Measurements from ENCODE around the gene PLEKHA7. TPM values are rescaled to one million over a fixed set of nuclear protein-coding genes. Genes with fewer than 3 reads are reported as not detected.

The PLEKHA7 gene
- total and polyA plus RNA-seq, 2 donors, result 2.0 to 7.3 TPM

DNA sequence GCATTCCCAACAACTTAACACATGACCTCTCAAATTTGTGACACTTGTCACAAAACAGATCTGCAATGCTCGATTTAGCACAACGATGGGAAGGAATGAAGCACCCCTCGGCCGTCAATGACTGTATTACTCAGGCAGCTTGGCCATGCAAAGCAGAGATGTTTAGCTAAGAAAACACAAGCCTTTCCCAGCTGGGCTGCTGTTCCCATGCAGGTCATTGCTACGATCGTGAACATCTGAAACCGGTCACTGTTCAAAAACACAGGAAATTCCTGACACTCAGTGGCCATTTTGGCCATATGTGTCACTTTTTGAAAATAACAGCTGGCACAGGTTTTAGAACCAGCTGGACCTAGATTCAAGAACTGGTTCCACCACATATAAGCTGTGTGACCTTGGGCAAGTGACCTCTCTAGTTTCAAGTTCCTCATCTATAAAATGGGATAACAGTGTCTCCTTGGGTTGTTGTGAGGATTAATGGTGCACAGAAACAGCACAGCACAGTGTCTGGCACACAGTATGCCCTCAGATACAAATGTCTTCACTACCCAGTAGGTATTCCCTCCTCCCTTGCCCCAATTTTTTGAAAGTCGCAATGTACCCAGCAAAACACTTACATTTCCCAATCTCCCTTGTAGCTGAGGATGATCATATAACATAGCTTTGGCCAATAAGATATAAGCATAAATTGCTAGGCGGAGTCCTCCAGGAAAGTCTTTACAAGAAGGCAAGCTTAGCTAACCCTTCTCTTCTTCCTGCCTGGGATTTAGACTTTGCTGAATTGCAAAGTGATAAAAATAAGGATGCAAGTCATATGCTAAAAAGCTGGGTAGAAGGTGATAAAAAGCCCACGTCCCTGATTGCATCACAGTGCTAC lies 182.7 kb downstream of the PLEKHA7 start:
- Histone ChIP-seq H3K27ac (ENCODE audit: low read depth in 1 of 2, low read length in 1 of 2) (no peak overlapping the region), H3K36me3 (ENCODE audit: control insufficient read depth in 2 of 2, insufficient read depth in 2 of 2, low read length in 1 of 2) (no peaks in the 10 kb centered on the region), H3K9me3 (ENCODE audit: control insufficient read depth in 2 of 2, insufficient read depth in 1 of 2, low read length in 1 of 2) (no peaks in the 10 kb centered on the region), H3K4me1 (ENCODE audit: control insufficient read depth in 2 of 2, insufficient read depth in 2 of 2, low read length in 2 of 2) (no peaks in the 10 kb centered on the region), H3K4me3 (ENCODE audit: low read length in 2 of 2) (no peak overlapping the region), H3K27me3 (ENCODE audit: control insufficient read depth in 2 of 2, insufficient read depth in 1 of 2, low read length in 1 of 2) (no peaks in the 10 kb centered on the region)
- WGBS, result 96% methylated on average over 10 of the region's 10 CpGs
- no peak for DNase-seq (ENCODE audit: low read depth in 6 of 9, low spot score in 9 of 9)

DNA sequence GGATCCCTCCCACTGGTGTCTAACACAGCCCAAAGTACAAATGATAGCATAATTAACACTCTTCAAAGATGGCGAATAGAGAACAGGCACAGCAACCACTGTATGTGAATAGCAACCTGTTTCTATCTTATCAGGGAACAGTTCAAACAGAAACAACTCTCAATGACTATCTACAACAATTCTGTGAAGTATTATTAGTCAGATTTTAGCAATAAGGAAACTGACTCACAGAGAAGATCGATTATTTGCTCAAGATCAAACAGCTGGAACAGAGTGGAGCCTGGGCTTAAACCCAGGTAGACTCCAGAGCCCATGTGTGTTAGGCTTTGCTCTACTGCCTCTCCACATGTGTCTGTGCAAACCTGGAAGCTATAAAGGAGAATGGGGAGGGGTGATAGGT lies 187.1 kb downstream of the PLEKHA7 start:
- H3K36me3 ChIP-seq (ENCODE audit: control insufficient read depth in 2 of 2, insufficient read depth in 2 of 2, low read length in 1 of 2), result no peaks in the 10 kb centered on the region
- WGBS, result 94% methylated on average over 2 of the region's 2 CpGs
- H3K4me3 ChIP-seq (ENCODE audit: low read length in 2 of 2), result no peak overlapping the region
- H3K27ac ChIP-seq (ENCODE audit: low read depth in 1 of 2, low read length in 1 of 2), result no peak overlapping the region
- no peaks in the 10 kb centered on the region for H3K9me3 ChIP-seq (ENCODE audit: control insufficient read depth in 2 of 2, insufficient read depth in 1 of 2, low read length in 1 of 2)
- H3K27me3 ChIP-seq (ENCODE audit: control insufficient read depth in 2 of 2, insufficient read depth in 1 of 2, low read length in 1 of 2), result no peaks in the 10 kb centered on the region
- no peaks in the 10 kb centered on the region for H3K4me1 ChIP-seq (ENCODE audit: control insufficient read depth in 2 of 2, insufficient read depth in 2 of 2, low read length in 2 of 2)
- DNase-seq (ENCODE audit: low read depth in 6 of 9, low spot score in 9 of 9), result no peak

DNA sequence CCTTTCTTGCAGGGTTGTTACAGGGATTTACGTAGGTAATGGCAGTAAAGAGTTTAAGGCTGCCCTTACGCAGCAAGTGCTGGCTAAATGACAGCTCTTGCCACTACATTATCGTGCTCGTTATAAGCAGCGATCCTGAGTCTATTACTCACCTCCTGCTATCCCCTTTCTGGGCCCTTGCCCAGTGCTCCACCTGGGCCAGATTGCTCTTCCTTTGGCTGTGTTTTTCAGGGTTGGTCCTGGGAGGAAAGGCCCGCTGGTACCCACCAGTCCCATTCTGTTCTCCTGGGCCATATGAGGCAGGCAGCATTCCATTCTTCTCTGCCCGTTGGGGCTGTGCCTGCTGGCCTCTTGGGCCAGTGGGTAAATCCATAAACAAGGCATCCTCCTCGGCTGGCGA lies 188.2 kb downstream of the PLEKHA7 start:
- 98% methylated on average over 9 of the region's 9 CpGs for WGBS
- no peak overlapping the region for H3K27ac ChIP-seq (ENCODE audit: low read depth in 1 of 2, low read length in 1 of 2)
- H3K36me3 ChIP-seq (ENCODE audit: control insufficient read depth in 2 of 2, insufficient read depth in 2 of 2, low read length in 1 of 2), result no peaks in the 10 kb centered on the region
- no peaks in the 10 kb centered on the region for H3K9me3 ChIP-seq (ENCODE audit: control insufficient read depth in 2 of 2, insufficient read depth in 1 of 2, low read length in 1 of 2)
- no peaks in the 10 kb centered on the region for H3K27me3 ChIP-seq (ENCODE audit: control insufficient read depth in 2 of 2, insufficient read depth in 1 of 2, low read length in 1 of 2)
- no peaks in the 10 kb centered on the region for H3K4me1 ChIP-seq (ENCODE audit: control insufficient read depth in 2 of 2, insufficient read depth in 2 of 2, low read length in 2 of 2)
- DNase-seq (ENCODE audit: low read depth in 6 of 9, low spot score in 9 of 9), result no peak
- no peak overlapping the region for H3K4me3 ChIP-seq (ENCODE audit: low read length in 2 of 2)

DNA sequence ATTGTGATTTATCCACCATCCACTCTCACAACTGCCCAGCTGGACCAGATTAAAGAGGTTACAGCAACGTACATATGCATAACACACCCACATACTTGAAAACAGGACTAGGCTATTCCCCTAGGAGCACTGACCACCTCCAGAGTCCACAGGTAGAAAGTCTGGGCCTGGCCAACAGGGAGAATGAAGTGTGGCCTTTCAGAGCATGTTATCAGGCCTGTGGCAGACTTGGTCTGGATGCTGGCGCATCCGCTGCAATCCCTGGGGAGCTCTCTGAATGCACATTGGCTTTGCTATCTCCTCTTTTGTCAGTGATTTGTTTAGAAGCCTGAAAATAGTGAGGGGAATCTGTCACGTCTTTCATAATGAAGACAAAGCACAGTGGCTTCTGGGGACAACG lies 189.1 kb downstream of the PLEKHA7 start:
- Histone ChIP-seq H3K9me3 (ENCODE audit: control insufficient read depth in 2 of 2, insufficient read depth in 1 of 2, low read length in 1 of 2) (no peaks in the 10 kb centered on the region), H3K4me3 (ENCODE audit: low read length in 2 of 2) (no peak overlapping the region), H3K4me1 (ENCODE audit: control insufficient read depth in 2 of 2, insufficient read depth in 2 of 2, low read length in 2 of 2) (no peaks in the 10 kb centered on the region), H3K36me3 (ENCODE audit: control insufficient read depth in 2 of 2, insufficient read depth in 2 of 2, low read length in 1 of 2) (no peaks in the 10 kb centered on the region), H3K27me3 (ENCODE audit: control insufficient read depth in 2 of 2, insufficient read depth in 1 of 2, low read length in 1 of 2) (no peaks in the 10 kb centered on the region), H3K27ac (ENCODE audit: low read depth in 1 of 2, low read length in 1 of 2) (no peak overlapping the region)
- WGBS, result 96% methylated on average over 5 of the region's 5 CpGs
- no peak for DNase-seq (ENCODE audit: low read depth in 6 of 9, low spot score in 9 of 9)

DNA sequence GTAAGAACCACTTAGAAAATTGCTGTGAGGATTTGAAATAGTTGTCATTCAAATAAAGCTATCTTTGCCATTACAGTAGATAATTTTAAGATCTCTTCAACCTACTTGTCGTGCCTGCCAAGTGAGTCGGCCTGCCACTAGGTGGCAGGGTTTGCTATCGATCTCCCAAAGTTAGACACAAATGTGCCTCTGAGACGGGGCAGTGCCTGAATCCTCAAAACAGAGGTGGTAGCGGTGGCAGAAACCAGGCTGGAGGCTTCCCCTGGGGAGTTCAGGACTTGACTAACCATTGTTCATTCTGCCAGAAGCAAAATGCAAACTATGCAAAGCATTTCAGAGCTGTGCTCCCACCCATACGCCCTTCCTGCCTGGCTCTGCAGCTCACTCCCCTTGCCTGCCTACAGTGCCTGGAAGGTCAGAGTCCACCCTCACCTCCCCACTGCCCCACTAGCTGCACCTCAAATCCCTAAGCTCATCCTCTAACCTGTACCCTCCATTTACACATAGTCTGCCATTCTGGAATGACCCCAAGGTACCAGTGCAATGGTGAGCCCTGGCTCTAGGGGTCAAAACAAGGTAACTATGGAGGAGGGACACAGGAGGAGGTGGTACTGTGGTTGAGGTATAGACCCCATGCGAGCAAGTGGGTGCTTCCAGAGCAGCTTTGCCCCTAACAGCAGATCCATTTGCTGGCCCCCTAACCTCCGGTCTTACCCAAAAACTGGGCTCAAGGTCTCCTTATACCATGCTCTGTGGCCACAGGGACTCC lies 193.7 kb downstream of the PLEKHA7 start:
- Histone ChIP-seq H3K4me1 (ENCODE audit: control insufficient read depth in 2 of 2, insufficient read depth in 2 of 2, low read length in 2 of 2) (no peaks in the 10 kb centered on the region), H3K27ac (ENCODE audit: low read depth in 1 of 2, low read length in 1 of 2) (no peak overlapping the region), H3K36me3 (ENCODE audit: control insufficient read depth in 2 of 2, insufficient read depth in 2 of 2, low read length in 1 of 2) (peaks cover 0 to 4% of the 10 kb centered on the region in 2 donors), H3K9me3 (ENCODE audit: control insufficient read depth in 2 of 2, insufficient read depth in 1 of 2, low read length in 1 of 2) (no peaks in the 10 kb centered on the region), H3K27me3 (ENCODE audit: control insufficient read depth in 2 of 2, insufficient read depth in 1 of 2, low read length in 1 of 2) (no peaks in the 10 kb centered on the region), H3K4me3 (ENCODE audit: low read length in 2 of 2) (no peak overlapping the region)
- DNase-seq (ENCODE audit: low read depth in 6 of 9, low spot score in 9 of 9), result peak; percentile 11 to 68 (median 40)
- WGBS, result 38% methylated on average over 8 of the region's 8 CpGs

DNA sequence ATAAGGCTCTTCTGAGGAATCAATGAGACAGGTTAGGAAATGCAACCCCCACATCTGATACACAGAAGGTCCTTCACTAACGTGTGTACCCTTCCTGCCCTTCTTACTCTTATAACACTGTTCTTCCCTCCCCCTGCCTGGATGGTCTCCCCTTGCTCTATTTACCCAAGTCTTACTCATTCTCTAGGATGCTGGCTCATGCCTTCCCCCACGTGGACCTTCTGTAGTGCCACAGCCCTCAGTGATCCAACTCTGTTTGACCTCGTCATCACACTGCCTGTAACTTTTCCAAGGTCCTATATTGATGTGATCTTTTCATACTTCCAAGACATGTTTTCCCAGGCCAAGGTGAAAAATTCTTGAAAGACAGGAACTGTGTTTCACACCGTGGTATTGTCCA lies 195.9 kb downstream of the PLEKHA7 start:
- Histone ChIP-seq H3K4me3 (ENCODE audit: low read length in 2 of 2) (no peak overlapping the region), H3K27me3 (ENCODE audit: control insufficient read depth in 2 of 2, insufficient read depth in 1 of 2, low read length in 1 of 2) (no peaks in the 10 kb centered on the region), H3K4me1 (ENCODE audit: control insufficient read depth in 2 of 2, insufficient read depth in 2 of 2, low read length in 2 of 2) (peaks cover 0 to 3% of the 10 kb centered on the region in 2 donors), H3K27ac (ENCODE audit: low read depth in 1 of 2, low read length in 1 of 2) (no peak overlapping the region), H3K9me3 (ENCODE audit: control insufficient read depth in 2 of 2, insufficient read depth in 1 of 2, low read length in 1 of 2) (no peaks in the 10 kb centered on the region), H3K36me3 (ENCODE audit: control insufficient read depth in 2 of 2, insufficient read depth in 2 of 2, low read length in 1 of 2) (peaks cover 0 to 9% of the 10 kb centered on the region in 2 donors)
- 93% methylated on average over 4 of the region's 4 CpGs for WGBS
- DNase-seq (ENCODE audit: low read depth in 6 of 9, low spot score in 9 of 9), result no peak

DNA sequence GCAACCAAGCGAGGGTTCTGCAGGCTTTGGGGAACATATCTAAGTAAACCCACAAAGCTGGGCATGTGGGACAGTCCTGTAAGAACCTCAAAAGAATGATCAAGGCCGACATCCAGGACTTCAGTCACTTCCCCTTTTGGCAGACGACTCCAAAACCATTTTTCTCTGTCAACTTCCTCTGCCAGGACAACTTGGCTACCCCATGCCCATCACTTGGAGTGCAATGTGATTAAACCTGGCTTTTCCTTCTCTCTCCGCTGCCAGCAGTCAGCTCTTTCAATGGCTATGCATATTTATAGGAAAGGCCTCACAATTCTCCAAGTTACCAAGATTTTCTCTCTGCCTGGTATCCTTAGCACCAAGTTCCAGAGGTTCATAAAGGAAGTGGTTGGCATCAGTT lies 196.9 kb downstream of the PLEKHA7 start:
- H3K27me3 ChIP-seq (ENCODE audit: control insufficient read depth in 2 of 2, insufficient read depth in 1 of 2, low read length in 1 of 2), result no peaks in the 10 kb centered on the region
- no peak overlapping the region for H3K27ac ChIP-seq (ENCODE audit: low read depth in 1 of 2, low read length in 1 of 2)
- H3K36me3 ChIP-seq (ENCODE audit: control insufficient read depth in 2 of 2, insufficient read depth in 2 of 2, low read length in 1 of 2), result peaks cover 0 to 9% of the 10 kb centered on the region in 2 donors
- 48% methylated on average over 4 of the region's 4 CpGs for WGBS
- no peak for DNase-seq (ENCODE audit: low read depth in 6 of 9, low spot score in 9 of 9)
- H3K4me1 ChIP-seq (ENCODE audit: control insufficient read depth in 2 of 2, insufficient read depth in 2 of 2, low read length in 2 of 2), result peaks cover 0 to 3% of the 10 kb centered on the region in 2 donors
- H3K4me3 ChIP-seq (ENCODE audit: low read length in 2 of 2), result no peak overlapping the region
- no peaks in the 10 kb centered on the region for H3K9me3 ChIP-seq (ENCODE audit: control insufficient read depth in 2 of 2, insufficient read depth in 1 of 2, low read length in 1 of 2)

DNA sequence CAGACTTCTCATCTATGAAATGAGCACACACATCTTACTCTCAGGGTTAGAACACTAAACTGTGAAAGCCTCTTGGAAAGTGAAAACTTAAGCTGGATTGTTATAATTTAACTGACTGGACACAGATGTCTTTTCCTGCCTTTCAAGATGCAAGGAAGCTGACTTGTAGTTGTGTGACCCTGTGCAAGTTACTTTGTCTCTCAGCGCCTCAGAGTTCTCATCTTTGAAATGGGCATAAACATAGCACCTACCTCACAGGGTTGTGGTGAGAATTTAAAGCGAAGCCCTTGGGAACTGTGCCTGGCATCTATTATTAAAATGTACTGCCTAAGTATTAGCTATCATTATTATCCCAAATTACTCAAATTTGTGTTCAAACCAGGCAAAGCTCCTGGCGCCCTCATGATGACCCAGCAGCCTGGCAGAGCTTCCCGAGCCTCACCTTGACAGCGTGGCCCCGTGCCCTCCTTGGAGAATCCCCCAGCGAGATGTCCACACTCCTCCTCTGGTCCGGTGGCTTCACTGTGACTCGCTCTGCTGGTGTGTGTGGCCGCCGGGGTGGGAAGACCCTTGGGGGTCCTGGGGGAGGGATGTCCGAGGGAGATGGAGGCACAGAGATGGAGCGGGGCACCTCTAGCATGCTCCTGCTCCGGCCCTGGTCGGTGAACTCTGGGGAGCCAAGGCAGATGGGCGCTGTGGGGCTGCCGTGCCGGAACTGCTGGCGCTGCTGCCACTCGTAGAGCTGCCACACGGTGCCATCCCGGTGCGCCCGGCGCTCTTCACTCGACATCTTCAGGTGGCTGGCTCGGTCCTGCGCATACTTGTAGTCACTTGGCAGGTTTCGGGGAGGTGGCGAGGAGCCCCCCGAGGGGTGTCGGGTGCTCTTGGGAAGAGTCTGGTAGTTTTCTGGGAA lies 197.6 kb downstream of the PLEKHA7 start:
- no peak overlapping the region for H3K4me3 ChIP-seq (ENCODE audit: low read length in 2 of 2)
- H3K27ac ChIP-seq (ENCODE audit: low read depth in 1 of 2, low read length in 1 of 2), result no peak overlapping the region
- peaks cover 0 to 9% of the 10 kb centered on the region in 2 donors for H3K36me3 ChIP-seq (ENCODE audit: control insufficient read depth in 2 of 2, insufficient read depth in 2 of 2, low read length in 1 of 2)
- no peaks in the 10 kb centered on the region for H3K9me3 ChIP-seq (ENCODE audit: control insufficient read depth in 2 of 2, insufficient read depth in 1 of 2, low read length in 1 of 2)
- WGBS, result 97% methylated on average over 32 of the region's 32 CpGs
- H3K4me1 ChIP-seq (ENCODE audit: control insufficient read depth in 2 of 2, insufficient read depth in 2 of 2, low read length in 2 of 2), result peaks cover 0 to 3% of the 10 kb centered on the region in 2 donors
- DNase-seq (ENCODE audit: low read depth in 6 of 9, low spot score in 9 of 9), result no peak
- no peaks in the 10 kb centered on the region for H3K27me3 ChIP-seq (ENCODE audit: control insufficient read depth in 2 of 2, insufficient read depth in 1 of 2, low read length in 1 of 2)

Measured in thymus (tissue), 11 donors.